Measurements from ENCODE around the gene NAGK.
"Not testable (repeated sequence)": the region's sequence is repeated elsewhere in the genome, so short reads cannot be mapped to it uniquely, and the experiment has no call there.

The NAGK gene

DNA sequence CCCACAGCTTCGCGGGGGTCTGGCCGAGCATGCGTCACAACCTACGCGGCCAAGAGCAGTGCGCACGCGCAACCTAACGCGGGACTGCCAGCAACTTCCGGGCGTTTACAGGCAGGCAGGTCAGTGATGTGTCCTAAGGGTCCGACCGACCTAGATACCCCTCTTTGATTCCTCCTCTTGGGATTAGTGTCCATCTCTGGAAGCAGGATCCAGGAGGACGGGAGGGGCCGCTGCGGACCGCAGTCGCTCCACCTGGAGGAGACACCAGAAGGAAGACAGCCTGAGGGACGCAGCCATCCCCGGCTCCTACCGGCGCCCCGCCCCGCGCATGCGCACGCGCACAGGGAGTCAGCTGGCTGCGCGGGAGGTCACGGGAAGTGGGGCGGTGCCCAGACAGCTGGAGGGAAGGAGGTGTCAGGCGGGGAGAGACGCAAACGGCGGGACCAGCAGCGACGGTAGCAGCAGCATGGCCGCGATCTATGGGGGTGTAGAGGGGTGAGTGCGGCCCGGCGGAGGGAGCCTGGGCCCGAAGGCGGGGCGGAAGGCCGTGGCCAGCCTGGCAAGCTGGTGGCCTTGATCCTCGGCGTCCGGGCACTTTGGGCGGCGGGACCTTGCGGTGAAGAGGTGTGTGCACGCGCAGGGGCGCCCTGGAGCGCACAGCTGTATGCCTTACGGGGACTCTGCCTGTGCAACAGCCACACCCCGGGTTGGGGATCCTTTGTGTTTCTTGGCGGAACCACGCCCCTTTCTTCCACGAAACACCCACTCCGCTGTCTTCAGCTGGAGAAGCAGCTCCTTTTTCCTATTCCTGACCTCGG lies at the start of gene NAGK:
Gene NAGK (plus strand): TSS at position 431 of the 818 bp plus-strand sequence. CDS start 36 bp downstream, at position 467.
- DNase-seq = peak; percentile 81

GRCh38 chr2:71019989-71020388 lies 48.5 kb upstream of the NAGK start:
- not testable (repeated sequence) for DNase-seq

DNA sequence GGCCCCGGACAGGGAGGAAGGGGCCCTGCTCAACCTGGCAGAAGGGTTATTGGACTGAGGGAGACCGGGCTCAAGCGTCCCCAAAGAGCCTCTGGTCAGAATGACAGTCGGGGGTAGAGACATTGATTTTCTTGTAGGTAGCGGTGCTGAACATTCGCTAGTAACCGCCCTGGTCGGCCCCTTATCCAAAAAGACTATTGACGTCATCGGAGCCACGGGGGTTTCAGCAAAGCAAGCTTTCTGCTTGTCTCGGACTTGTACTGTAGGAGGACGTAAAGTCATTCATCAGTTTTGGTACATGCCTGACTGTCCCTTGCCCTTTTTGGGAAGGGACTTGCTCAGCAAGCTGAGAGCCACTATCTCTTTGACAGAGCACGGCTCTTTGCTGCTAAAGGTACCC lies 47.1 kb upstream of the NAGK start:
- DNase-seq = not testable (repeated sequence)

DNA sequence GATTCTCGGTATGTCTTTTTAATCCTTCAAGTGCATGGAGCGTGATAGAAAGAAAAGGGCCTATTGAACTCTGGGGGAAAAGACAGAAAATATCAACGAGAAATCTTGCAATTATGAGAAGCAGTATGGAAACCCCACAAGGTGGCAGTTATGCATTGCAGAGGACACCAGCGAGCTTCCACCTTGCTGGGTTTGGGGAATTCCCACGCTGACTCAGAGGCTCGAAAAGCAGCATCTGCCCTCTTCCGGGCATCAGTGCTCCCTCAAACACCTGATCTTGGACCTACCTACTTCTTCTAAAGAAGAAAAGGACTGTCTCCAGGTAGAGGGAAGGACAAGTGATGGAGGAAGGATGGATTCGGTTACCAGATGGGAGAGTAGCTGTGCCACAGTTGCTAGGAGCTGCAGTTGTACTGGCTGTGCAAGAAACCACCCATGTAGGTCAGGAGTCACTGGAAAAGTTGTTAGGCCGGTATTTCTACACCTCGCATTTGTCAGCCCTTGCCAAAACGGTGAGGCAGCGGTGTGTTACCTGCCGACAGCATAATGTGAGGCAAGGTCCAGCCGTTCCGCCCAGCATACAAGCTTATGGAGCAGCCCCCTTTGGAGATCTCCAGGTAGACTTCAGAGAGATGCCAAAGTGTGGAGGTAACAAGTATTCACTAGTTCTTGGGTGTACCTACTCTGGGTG lies 44.8 kb upstream of the NAGK start:
- DNase-seq = not testable (repeated sequence)

DNA sequence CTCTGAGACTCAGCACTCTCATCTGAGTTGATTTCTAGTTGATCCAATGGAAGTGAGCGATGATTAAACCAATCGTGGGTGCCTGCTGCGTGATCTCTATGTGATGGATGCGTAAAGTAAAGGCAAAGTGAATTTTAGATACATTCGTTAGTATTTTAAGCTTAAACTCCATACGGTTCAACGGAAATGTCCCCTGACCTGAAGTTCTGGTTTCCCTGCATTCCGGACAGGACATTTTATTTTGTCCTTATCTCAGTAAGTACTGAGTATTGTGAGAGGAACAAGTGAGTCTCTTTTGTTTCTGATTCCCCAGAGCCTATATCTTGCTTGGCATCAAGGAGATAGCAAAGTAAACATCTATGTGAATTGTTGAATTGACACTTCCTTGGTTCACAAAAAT lies 32.2 kb upstream of the NAGK start:
- not testable (repeated sequence) for DNase-seq

DNA sequence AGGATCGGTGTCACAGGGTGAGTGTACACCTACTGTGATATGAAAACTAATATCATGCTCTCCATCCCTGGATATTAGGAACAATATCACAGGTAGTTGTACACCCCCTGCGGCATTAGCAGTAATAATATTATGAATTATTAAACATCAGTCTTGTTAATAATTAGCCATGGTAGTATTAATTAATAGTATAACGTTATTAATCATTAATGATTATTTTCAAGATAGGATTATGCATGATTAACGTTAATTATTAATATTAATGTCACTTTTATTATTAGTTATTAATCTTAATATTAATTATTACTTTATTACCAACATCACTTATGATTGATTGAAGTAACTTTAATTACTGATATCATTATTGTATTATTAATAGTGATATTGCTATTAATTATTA lies 26.2 kb upstream of the NAGK start:
- DNase-seq = no peak

- DNase-seq = no peak
Observed at GRCh38 chr2:71043531-71044407, 24.7 kb upstream of the NAGK start.

- DNase-seq = no peak
Observed at GRCh38 chr2:71045151-71045550, 23.3 kb upstream of the NAGK start.

DNA sequence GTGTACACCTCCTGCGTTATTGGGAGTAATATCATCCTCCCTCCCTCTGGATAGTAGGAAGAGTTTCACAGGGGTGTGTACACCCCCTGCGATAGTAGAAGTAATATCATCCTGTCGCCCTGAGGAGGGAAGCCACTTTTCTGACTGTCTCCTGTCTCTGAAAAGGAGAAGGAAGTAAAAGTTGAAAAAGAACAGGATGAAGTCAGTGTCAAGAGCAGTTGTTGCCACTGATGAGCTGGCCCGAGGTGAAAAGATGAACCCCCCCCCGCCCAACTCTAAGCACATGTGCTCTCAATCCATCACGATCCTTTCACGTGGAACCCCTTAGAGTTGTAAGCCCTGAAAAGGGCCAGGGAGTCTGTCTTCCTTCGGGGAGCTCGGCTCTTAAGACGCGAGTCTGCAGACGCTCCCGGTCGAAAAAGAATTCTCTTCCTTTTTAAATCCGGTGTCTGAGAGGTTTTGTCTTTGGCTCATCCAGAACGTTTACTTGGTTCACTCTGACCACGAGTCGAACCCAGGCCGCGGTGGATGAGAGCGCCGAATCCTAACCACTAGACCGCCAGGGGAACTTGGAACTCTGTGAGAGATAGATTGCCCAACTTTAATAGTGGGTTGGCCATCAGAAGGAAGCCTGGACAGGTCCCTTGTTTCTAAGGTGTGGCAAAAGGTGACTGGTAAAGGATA lies 22.4 kb upstream of the NAGK start:
- DNase-seq = no peak

DNA sequence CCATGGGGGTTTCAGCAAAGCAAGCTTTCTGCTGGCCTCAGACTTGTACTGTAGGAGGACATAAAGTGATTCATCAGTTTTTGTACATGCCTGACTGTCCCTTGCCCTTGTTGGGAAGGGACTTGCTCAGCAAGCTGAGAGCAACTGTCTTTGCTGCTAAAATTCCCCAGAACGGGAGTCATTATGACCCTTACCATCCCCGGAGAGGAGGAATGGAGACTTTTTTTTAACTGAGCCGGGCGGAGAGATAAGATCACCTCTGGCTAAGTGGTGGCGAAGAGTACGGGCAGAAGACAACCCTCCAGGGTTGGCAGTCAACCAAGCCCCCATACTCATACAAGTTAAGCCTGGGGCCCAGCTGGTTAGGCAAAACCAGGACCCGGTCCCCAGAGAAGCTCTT lies 20.4 kb upstream of the NAGK start:
- no peak for DNase-seq

DNA sequence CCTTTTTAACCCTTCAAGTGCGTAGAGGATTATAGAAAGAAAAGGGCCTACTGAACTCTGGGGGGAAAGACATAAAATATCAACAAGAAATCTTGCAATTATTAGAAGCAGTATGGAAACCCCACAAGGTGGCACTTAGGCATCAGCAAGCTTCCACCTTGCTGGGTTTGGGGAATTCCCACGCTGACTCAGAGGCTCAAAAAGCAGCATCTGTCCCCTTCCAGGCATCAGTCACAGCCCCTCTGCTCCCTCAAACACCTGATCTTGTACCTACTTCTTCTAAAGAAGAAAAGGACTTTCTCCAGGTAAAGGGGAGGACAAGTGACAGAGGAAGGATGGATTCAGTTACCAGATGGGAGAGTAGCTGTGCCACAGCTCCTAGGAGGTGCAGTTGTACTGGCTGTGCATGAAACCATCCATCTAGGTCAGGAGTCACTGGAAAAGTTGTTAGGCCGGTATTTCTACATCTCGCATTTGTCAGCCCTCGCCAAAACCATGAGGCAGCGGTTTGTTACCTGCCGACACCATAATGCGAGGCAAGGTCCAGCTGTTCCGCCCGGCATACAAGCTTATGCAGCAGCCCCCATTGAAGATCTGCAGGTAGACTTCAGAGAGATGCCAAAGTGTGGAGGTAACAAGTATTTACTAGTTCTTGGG lies 18.6 kb upstream of the NAGK start:
- DNase-seq = not testable (repeated sequence)

DNA sequence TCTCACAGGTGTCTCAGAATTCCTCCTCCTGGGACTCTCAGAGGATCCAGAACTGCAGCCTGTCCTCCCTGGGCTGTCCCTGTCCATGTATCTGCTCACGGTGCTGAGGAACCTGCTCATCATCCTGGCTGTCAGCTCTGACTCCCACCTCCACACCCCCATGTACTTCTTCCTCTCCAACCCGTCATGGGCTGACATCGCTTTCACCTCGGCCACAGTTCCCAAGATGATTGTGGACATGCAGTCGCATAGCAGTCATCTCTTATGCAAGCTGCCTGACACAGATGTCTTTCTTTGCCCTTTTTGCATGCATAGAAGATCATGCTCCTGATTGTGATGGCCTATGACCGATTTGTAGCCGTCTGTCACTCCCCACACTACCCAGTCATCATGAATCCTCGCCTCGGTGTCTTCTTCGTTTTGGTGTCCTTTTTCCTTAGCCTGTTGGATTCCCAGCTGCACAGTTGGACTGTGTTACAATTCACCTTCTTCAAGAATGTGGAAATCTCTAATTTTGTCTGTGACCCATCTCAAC lies 13.2 kb upstream of the NAGK start:
- not testable (repeated sequence) for DNase-seq

- DNase-seq = no peak
Observed at GRCh38 chr2:71060211-71060610, 8.2 kb upstream of the NAGK start.

DNA sequence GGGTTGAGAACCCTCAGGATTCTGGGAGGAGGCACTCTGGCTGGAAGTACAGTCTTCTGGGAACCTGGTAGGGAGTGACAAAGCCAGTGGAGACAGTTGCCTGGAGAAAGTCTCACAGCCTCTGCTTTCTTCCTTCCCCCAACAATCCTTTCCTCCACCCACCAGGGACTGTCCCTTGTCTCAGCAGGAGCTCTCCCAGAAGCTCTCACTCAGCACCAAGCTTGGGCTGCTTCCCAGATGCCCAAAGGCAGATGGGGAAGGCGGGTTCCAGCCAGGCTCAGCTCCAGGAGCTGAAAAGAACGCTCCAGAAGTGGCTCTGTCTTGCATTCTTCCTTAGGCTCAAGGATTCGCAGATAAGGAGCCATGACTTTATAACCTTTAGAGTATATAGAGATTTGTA lies 7.6 kb upstream of the NAGK start:
- DNase-seq = no peak

GRCh38 chr2:71063216-71063615 lies 5.2 kb upstream of the NAGK start:
- no peak for DNase-seq

DNA sequence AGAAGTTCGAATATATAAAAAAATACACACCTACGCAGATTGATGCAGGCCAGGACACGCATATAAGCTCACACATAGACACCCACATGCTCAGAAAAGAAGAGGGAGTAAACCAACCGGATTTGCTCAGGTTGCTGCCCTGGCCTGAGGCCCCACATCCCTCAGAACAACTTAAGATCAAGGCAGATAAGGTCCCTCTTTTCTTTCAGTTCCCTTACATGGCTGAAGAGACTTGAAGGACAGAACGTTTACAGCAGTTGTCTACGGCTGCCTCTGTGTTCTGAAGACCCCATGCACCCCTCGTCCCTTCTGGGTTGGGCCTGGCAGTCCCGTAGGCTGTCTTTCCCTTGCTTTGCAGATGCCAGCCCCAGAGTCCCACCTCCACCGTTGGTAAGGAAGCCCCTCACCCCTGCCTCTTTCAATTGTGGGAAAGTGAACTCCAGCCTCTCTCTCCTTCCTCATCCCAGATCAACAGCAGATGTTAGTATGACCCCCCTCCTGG lies 4.3 kb upstream of the NAGK start:
- DNase-seq = no peak

DNA sequence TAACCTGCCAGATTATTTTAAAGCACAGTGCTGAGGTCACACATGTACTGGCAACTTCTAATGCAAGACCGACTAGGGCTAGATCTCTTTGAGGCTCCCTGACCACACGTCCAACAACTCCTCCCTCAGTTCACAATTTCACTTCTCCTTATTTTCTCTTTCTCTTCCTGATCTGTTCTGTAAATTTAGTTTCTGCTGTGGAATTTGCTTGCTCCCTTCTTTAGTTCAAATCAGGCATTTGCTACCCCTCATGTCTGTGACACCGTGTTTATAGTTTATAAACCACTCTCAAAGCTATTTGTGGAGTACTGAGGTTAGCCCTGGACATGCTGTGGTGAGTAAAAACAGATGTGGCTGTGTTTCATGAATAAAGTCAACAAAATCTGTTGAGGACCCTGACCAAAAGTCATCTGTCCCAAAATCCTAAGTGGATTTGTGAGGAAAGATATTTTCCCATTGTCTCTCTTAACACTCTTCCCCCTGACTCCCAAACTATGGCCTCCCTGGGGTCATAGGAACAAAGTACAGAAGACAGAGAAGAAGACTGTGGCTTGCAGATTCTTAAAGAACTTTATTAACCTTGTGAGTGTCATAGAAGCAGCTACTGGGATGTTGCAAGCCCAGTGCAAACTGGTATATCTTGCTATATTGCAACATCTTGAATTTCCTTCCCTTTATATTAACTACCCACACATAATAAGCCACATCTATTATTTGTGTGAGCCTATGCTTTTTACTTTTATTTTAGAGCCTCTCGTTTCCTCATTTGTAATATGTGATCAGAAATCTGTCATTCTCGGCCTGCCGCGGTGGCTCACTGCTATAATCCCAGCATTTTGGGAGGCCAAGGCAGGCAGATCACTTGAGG lies 3.5 kb upstream of the NAGK start:
- no peak for DNase-seq

- DNase-seq = no peak
Observed at GRCh38 chr2:71066856-71067255, 1.6 kb upstream of the NAGK start.

DNA sequence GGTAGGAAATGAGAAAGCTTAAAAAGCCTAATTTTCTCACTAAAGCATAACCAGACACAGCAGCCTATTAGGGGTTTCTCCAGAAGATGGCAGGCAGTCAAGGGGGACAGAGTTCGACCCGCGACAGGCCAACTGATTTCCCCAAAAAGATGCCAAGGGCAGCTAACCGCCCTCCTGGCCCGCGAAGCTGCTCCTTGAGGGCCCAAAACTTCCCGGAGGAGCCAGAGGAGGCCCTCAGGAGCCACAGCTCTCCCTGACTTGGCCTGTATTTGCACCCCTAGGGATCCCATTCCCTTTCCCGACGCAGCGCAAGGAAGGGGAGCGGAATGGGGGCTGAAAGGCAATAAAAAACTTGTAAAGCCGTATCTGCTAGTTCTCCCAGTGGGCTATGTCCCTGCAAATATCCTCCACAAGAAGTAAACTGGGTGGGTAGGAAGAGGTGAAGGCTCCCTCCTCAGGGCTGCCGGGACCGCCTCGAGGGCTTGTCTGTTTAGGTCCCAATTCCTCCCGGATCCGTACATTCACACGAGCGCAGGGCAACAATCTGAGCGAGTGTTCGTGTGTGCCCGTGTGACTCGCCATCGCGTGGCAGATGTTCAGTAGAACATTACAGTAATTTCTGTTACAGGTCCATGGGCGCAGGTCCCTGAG lies 756 bp upstream of the NAGK start:
- no peak for DNase-seq

DNA sequence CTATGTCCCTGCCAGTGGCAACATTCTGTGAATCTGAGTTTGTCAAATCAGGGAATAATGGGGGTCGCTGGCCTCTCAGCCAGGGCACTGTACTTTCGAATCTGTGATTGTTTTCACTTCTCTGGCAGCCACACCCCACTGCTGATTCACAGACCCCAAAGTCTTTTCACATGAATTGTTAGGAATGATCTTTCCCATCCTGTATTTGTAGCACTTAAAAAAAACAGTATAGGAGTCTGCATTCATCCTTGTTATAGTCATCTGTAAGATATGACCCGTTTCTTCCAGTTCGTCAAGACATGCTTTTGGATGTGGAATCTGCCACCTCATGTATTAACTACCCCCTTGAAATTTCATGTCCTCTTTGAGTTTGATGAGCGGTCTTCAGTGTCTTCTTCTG lies 928 bp downstream of the NAGK start:
- DNase-seq = no peak

All from NCI-H2029 treated with DMSO at 0.1 percent for 48 hours (cell line).